DMS 273 (cell line): ENCODE data around the gene CDC42BPA.
A peak's percentile ranks its signal among the peaks of the same experiment; 100 is the strongest.
"Not testable (repeated sequence)": the region's sequence is repeated elsewhere in the genome, so short reads cannot be mapped to it uniquely, and the experiment has no call there.

Experiments used
- DNase-seq: peaks from one replicate; lab custom pipeline; 2025; ENCODE audit not compliant: unreplicated experiment; lab: John Stamatoyannopoulos, UW

Gene CDC42BPA

DNA sequence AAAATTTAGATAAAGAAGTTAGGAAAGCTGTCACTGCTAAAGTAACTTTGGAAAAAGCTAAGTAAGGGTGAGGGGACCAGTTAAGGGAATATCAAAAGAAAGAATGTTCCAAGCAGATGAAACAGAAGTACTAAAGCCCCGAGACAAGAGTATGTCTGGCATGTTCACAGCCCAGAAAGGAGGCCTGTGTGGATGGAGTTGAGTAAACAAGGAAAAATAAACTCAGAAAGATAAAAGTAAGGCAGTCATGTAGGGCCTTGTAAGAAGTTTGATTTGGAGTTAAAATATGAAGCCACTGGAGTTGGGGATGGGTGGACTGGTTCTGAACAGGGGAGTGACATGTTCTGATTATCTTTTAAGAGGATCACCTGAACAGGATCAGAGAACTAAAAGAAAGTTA lies 177.9 kb downstream of the CDC42BPA start:
- no peak for DNase-seq

DNA sequence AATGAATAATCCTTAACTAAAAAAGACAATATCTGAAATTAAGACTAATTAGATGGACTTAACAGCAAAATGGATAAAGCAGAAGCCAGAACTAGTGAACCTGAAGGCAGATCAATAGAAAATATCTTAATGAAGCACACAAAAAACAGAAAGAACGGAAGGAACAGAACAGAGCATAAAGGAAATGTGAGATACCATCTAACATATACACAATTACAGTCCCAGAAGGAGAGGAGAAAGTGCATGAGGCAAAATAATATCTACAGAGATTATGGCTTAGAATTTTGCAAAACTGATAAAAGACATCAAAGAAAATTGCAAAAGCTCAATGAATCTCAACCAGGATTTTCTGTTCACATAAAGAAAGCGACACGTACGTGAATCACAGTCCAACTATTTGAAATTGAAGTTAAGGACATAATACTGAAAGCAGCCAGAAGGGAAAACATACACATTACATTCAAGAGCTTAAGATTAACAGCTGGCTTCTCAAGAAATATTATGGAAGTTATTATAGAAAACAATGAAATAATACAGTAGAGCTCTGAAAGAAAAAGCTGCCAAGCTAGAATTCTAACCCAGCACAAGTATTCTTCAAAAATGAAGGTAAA lies 182.0 kb downstream of the CDC42BPA start:
- DNase-seq, result no peak

DNA sequence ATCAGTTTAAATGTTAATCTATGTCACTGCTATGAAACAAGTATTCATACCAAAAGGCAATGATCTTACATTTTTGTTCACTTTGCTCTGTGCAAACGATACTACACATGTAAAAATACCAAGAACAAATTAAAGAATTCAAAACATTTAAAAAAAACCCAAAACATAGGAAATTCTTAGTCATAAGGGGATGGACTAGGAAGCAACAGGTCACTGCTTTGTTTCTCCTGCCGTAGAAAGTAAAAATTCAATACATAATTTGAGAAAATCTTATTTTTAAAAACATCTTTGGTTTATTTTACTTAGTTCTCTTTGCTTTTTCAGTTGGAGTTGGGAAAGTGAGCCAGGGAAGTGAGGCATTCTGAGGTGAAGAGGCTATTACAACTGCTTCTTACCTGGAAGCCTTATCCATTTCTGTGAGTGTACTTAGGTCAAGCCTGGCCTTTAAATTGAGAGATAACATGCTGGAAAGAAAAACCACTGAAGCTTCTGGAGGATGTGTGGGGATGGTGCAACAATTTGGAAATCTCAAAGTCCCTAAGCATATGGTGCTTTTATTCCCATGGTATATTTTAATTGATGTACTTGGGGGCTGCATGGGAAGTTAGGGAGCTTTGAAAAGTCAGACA lies 183.5 kb downstream of the CDC42BPA start:
- no peak for DNase-seq

DNA sequence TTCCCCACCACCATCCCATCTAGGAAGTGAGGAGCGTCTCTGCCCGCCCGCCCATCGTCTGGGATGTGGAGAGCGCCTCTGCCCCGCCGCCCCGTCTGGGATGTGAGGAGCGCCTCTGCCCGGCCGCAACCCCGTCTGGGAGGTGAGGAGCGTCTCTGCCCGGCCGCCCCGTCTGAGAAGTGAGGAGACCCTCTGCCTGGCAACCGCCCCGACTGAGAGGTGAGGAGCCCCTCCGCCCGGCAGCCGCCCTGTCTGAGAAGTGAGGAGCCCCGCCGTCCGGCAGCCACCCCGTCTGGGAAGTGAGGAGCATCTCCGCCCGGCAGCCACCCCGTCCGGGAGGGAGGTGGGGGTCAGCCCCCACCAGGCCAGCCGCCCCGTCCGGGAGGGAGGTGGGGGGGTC lies 185.6 kb downstream of the CDC42BPA start:
- DNase-seq, result not testable (repeated sequence)

DNA sequence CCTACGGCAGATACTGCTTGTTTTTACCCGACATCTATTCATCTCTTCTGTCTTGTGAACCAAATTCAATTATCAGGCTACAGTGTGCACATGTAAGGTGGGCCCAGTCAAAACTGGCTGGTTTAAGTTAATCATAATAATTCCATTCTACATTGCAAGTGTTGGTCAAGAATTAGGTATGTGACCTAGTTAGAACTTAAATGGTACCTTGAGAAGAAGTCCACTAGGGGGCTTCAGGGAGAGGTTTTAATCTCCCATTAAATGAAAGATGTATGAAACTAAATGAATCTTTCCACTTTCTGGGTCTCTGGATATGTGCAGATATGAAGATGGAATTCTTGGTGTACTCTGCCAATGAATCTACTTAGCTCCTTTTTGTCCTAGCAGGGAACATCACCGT lies 187.1 kb downstream of the CDC42BPA start:
- DNase-seq, result peak; percentile 51

DNA sequence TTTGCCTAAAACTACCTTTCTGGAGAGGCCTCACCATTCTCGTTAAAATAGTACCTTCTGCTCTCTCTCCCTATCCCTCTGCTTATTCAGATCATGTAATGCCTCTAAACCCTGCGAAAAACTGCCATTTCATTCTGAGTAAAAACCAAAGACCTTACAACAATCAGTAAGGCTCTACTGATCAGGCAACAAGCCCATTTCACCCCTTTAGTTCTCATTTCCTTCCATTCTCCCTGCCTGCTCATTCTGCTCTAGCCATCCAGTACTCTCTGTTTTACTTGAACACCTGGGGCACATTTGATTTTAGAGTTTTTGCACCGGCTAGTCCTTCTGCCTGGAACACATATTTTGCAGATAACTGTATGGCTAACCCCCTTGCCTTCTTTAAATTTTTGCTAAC lies 190.4 kb downstream of the CDC42BPA start:
- no peak for DNase-seq

DNA sequence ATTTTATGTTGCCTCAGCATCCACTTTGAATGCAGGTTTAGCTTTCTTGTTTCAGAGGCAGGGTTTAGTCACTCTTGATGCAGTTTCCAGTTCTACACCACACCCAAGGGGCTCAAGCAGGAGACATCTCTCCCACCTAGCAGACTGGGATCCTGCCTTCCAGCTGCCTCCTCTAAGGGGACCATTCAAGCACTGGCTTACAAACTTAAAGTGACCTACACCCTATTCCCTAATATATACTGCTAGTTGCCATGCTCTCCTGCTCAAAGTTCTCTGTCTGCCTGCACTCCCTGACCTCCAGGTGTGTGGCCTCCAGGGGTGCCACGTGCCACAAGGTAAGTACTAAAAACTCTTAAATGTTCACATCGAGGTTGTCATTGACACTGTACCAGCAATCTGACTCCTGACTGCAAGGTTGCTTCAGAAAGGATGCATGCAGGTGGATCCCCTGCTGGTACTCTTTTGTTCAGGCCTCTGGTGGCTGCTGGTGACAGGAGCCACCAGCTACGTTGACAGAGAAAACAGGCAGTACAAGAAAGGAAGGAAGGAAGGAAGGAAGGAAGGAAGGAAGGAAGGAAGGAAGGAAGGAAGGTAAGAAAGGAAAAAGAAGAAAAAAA lies 192.3 kb downstream of the CDC42BPA start:
- no peak for DNase-seq

DNA sequence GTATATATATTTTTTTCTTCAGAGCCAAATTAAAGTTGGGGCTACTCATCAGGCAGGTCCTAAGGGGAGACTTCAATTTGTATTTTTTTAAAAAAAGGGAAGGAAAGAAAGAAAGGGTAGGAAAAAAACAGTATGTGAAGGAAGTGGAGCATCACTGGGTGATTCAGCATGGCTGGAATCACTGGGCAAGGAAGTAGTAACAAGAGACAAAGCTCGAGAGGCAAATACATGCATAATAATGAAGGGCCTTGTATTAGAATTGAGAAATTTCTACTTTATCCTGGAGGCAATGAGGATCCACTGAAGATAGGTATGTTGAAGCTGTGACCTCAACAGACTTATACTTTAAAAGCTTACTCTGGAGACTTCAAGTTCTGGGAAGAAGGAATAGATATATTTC lies 193.8 kb downstream of the CDC42BPA start:
- DNase-seq, result no peak

DNA sequence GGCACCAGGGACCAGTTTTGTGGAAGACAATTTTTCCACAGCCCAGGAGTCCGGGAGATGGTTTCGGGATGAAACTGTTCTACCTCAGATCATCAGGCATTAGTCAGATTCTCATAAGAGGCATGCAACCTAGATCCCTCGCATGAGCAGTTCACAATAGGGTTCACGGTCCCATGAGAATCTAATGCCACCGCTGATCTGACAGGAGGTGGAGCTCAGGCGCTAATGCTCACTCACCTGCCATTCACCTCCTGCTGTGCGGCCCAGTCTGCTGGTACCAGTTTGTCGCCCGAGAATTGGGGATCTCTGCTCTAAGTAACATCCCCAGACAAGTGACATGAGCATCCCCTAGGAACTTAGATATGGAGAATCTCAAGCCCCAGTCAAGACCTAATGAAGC lies 197.5 kb downstream of the CDC42BPA start:
- no peak for DNase-seq

DNA sequence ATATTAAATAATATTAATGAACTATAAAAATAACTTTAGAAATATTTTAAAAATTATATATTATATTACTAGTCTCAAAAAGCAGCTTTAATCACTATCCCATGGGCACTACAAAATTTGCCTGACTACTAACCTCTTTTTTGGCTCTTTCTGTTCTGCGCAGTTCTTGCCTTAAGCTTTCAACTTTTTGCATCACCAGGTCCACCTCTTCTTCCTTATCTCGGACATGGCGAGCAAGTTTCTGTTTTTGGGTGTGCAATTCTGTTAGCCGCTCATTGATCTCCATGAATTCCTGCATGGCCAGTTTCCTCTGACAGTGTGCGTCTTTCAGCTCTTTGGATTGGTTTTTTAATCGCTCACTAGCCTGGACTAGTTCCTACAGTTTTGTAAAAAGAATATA lies 205.8 kb downstream of the CDC42BPA start:
- no peak for DNase-seq

DNA sequence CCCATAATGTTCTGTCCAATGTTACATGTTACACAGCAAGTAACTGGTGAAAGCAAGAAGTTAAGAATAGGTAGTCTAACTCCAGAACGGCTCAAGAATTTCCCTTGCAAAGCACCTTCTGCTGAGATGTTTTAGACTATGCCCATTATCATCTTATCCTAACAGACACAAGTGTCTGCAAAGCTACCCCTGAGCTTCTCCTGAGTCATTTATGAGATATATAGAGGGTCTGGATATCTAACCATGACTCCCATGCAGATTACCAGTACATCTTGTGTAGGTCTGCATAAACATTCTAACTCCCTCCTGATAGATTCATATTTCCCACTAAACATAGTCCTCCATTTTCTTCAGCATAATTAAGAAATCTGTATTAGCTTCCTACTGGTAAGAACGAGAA lies 206.5 kb downstream of the CDC42BPA start:
- DNase-seq, result no peak

DNA sequence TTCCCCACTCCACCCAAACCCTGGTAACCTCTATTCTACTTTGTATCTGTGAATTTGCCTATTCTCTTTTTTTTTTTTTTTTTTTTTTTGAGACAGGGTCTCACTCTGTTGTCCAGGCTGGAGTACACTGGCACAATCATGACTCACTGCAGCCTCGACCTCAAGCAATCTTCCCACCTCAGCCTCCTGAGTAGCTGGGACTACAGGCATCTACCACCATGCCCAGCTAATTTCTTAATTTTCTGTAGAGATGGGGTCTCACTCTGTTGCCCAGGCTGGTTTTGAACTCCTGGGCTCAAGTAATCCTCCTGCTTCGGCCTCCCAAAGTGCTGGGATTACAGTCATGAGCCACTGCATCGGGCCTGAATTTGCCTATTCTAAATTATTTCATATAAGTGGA lies 213.0 kb downstream of the CDC42BPA start:
- not testable (repeated sequence) for DNase-seq

DNA sequence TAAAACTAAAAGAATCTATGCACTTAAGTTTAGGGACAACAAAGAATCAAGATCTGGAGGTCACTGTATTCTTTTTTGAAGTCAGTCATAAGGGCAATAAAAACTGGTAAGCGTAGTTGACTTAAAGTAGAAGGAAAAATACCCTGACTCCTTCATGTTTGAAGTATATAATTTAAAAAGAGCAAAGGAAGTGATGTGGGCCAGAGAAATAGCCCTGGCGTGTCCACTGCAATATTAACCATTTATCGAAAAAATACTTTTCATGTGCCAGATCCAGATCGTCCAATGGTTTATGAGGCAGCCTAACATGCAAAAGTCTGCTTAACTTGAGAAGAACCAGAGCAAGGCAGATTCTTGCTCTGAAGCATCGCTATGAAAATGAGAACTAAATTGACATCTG lies 216.2 kb downstream of the CDC42BPA start:
- no peak for DNase-seq

DNA sequence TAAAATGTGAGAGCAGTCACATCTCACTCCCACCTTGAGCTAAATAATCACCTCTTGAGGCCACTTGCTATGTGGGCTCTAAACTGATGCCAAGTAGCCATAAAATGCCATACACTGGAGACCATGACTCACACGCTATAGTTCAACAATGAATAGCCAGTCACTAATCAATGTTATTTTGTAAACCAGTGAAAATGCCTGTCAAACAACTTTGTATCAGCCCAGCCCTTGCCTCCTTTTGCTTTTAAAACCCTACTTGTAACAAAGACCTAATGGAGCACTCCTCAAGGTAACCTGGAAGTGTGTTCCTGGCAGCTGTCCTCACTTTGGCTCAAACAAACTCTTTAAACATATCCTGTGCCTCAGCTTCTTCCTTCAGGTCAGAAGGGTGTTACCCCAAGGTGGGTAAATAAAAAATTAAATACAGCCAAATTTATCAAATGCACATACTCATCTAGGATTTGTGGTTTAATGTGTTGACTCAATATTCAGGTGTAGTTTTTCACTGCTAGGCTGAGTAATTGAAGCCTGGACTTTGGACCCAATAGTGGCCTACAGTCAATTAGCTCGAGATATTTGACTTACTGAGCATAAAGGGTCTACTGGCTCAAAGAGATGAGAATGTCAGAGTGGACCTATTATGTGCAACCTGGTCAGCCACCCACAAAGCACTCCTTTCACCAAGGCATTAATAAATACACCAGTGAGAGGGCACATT lies 223.9 kb downstream of the CDC42BPA start:
- no peak for DNase-seq

DNA sequence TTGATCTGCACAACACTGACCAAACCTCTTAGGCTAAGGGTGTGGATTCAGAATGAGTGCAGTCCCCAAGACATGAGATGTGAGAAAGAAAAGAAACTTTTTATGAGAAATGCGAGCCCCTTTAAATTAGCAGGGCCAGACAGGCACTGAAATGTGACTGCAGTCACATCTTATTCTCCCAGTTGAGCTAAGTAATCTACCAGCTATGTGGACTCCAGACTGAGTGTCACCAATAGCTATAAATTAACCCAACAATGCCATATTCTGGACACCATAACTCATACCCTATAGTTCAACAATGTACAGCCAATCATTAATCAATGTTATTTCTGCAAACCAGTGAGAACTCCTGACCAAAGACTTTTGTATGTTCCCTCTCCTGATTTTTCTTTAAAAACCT lies 225.0 kb downstream of the CDC42BPA start:
- DNase-seq, result no peak

DNA sequence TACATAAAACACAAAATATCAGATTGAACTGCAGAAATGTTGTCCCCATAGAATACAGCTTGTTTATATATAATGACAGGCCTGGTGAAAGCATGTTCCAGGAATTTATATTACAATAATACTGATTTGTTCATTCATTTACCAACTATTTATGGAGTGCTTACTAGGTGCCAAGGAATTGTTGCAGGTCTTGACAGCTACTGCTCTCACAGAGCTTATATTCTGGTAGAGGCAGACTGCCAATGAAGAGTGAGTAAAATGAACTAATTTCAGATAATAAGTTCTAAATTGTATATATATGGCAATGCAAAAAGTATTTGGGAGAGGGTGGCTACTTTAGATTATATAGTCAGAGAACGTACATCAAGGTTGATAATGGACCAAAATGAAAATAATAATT lies 226.2 kb downstream of the CDC42BPA start:
- no peak for DNase-seq

DNA sequence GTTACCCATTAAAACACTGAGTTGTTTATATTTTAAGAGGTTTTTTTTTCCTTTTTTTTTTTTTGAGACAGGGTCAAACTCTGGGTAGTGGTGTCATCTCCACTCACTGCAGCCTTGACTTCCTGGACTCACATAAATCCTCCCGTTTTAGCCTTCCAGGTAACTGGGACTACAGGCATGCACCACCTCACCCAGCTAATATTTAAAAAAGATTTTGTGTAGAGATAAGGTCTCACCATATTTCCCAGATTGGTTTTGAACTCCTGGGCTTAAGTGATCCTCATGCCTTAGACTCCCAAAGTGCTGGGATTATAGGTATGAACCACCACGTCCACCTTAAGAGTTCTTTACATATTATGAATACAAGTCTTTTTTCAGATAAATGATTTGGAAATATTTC lies 231.7 kb downstream of the CDC42BPA start:
- no peak for DNase-seq

DNA sequence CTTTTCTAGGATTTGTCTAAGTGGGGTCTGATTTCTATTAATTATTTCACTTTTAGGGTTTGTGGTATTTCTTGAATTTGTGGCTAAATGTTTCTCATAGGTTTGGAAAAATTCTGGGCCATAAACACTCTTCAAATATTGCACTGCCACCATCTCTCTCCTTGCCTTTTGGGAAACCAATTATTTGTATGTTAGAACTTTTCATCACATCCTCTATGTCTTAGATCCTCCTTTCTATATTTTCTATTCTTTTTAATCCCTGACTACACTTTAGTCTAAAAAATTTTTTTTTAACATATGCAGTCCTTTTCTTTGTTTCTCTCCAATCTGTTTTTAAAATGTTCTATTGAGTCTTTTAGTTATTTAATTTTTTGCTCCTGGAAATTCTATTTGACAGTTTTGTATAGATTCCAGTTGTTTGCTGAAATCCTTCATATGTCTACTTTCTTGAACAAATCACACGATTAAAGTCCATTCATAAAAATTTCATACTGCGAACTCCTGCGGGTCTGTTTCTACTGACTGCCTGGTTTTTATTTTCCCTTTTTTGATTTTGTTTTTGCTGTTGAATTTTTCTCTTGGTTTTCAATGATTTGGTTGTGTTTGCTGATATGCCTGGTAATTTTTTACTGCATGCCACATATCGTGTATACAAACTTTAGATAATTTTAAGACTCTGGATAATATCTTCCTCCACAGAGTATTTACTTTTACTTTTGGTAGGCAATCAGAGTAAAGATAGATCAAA lies 235.1 kb downstream of the CDC42BPA start:
- DNase-seq, result no peak

DNA sequence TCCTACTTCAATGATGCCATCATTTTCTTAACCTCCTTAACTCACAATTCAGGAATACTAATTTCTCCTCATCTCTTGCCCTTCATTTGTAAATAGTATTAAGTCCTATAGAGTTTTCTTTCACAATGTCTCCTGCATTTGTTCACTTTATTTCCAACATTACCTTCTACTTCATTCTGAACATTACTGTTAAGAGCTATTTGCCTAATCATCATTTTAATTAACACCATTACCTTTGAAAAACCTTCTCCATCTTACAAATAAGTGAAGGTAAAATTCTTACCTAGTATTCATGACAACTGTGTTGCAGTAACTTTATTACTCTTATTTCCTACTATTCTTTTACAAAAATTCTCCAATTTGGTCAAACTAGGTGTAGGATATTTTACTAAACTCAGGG lies 240.5 kb downstream of the CDC42BPA start:
- no peak for DNase-seq

DNA sequence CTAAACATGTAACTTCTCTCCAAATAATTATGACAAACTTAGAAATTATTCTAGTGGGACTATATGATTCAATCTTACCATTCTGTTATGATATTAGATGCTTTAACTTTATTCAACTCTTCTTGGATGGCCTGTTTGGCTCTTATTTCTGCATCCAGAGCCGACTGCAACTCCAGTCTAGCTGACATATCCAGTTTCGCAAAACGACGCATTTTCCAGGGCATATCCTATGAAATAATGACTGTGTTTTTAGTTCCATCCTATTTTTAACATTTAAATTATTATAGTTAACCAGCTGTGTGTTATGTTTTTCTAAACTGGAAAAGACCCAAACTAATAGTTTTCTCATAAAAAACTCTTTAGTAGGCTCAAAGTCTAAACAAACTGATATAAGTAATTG lies 244.5 kb downstream of the CDC42BPA start:
- DNase-seq, result no peak

DNA sequence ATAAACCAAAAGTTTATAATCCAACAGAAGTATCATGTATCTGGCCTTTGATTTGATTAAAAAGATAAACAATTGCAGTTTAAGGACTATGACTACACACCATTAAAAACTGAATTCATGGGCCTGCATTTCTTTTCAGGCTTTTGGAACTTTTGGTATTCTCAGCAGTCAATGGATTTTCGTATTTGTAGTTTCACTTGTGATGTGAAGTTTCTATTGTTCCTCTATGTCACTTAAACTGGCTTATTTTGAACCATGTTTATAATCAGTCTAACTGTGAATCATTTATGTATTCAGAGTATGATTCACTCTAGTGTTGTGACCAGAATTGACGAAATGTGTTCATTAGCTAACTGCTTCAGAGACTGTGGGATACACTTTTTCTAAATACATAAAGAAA lies 245.3 kb downstream of the CDC42BPA start:
- DNase-seq, result no peak
